ENCODE data around the gene ECM1. TPM values are rescaled to one million over a fixed set of nuclear protein-coding genes. Genes with fewer than 3 reads are reported as not detected.

Gene ECM1
- polyA plus RNA-seq, 1 donor (not counting 4 experiments of a cell fraction or from before 2014, with no cell fraction given): 23.6 TPM

- FAIRE-seq: peak; percentile 62
- dilution Hi-C loops (cut with MboI; ENCODE audit: extremely low pct_ligation_motif_present, low sequenced_read_pairs): no loop called here
- peak; percentile 85 for DNase-seq (ENCODE audit: low read depth, low spot score)
- H3K9ac ChIP-seq (ENCODE audit: control insufficient read depth, extremely low read depth, insufficient read depth, low read length): peak within 1 kb of the TSS; percentile 94
- no peaks in the 10 kb centered on the region for H3K9me3 ChIP-seq (ENCODE audit: control insufficient read depth, low read depth, low read length)
- H3K27me3 ChIP-seq (ENCODE audit: control insufficient read depth, extremely low read depth, insufficient read depth, low read length): no peaks in the 10 kb centered on the region
- H3K27ac ChIP-seq (ENCODE audit: control insufficient read depth, insufficient read depth, low read length): peak within 1 kb of the TSS; percentile 97
- peak within 1 kb of the TSS; percentile 84 to 90 (median 85) for H3K4me3 ChIP-seq (ENCODE audit: control insufficient read depth in 2 of 3, extremely low read depth in 1 of 3, insufficient read depth in 2 of 3, low read depth in 1 of 3, low read length in 3 of 3)
- H3K4me1 ChIP-seq (ENCODE audit: control insufficient read depth, extremely low read depth, insufficient read depth, low read length): peaks cover 16% of the 10 kb centered on the region
- H3K4me2 ChIP-seq (ENCODE audit: control insufficient read depth, extremely low read depth, insufficient read depth, low read depth, low read length): peak within 1 kb of the TSS; percentile 96
- H2AFZ ChIP-seq (ENCODE audit: control insufficient read depth, low read length): peak within 1 kb of the TSS; percentile 98
- TF ChIP-seq CTCF (optimal IDR thresholded peaks at IDR 0.05 in 1 of 3, IDR thresholded peaks at IDR 0.05 in 1 of 3, conservative IDR thresholded peaks at IDR 0.05 in 1 of 3; ENCODE audit: extremely low read depth in 1 of 3, insufficient read depth in 2 of 3, low read length in 3 of 3) (peak in 1 of 3 experiments; percentile 26), EZH2 (IDR thresholded peaks at IDR 0.05; ENCODE audit: low read length) (no peak)
- peaks cover 13% of the 10 kb centered on the region for H3K79me2 ChIP-seq (ENCODE audit: control insufficient read depth, insufficient read depth, low read length)
- no peaks in the 10 kb centered on the region for H4K20me1 ChIP-seq (ENCODE audit: control insufficient read depth, extremely low read depth, insufficient read depth, low read length)
- peaks cover 11 to 23% of the 10 kb centered on the region in 2 experiments for H3K36me3 ChIP-seq (ENCODE audit: control insufficient read depth in 2 of 2, extremely low read depth in 1 of 2, insufficient read depth in 2 of 2, low read length in 2 of 2)
- no peaks in the 10 kb centered on the region for H3K9me1 ChIP-seq (ENCODE audit: control insufficient read depth, extremely low read depth, insufficient read depth, low read length)
Measured at GRCh38 chr1:150486966-150487762, 20.7 kb upstream of the ECM1 start, which contains the start of gene TARS2. Gene TARS2 (plus strand): TSS chr1:150487419. CDS start chr1:150487451, 32 bp downstream.

- H3K27me3 ChIP-seq (ENCODE audit: control insufficient read depth, extremely low read depth, insufficient read depth, low read length): no peaks in the 10 kb centered on the region
- peaks cover 16% of the 10 kb centered on the region for H3K4me1 ChIP-seq (ENCODE audit: control insufficient read depth, extremely low read depth, insufficient read depth, low read length)
- H3K4me2 ChIP-seq (ENCODE audit: control insufficient read depth, extremely low read depth, insufficient read depth, low read depth, low read length): peak overlapping the region; percentile 96
- peaks cover 13% of the 10 kb centered on the region for H3K79me2 ChIP-seq (ENCODE audit: control insufficient read depth, insufficient read depth, low read length)
- H3K9me1 ChIP-seq (ENCODE audit: control insufficient read depth, extremely low read depth, insufficient read depth, low read length): no peaks in the 10 kb centered on the region
- no peaks in the 10 kb centered on the region for H4K20me1 ChIP-seq (ENCODE audit: control insufficient read depth, extremely low read depth, insufficient read depth, low read length)
- H3K27ac ChIP-seq (ENCODE audit: control insufficient read depth, insufficient read depth, low read length): peak overlapping the region; percentile 97
- peaks cover 14 to 24% of the 10 kb centered on the region in 2 experiments for H3K36me3 ChIP-seq (ENCODE audit: control insufficient read depth in 2 of 2, extremely low read depth in 1 of 2, insufficient read depth in 2 of 2, low read length in 2 of 2)
- dilution Hi-C loops (cut with MboI; ENCODE audit: extremely low pct_ligation_motif_present, low sequenced_read_pairs): no loop called here
- peak overlapping the region; percentile 94 for H3K9ac ChIP-seq (ENCODE audit: control insufficient read depth, extremely low read depth, insufficient read depth, low read length)
- no peak for FAIRE-seq
- H3K9me3 ChIP-seq (ENCODE audit: control insufficient read depth, low read depth, low read length): no peaks in the 10 kb centered on the region
- H3K4me3 ChIP-seq (ENCODE audit: control insufficient read depth in 2 of 3, extremely low read depth in 1 of 3, insufficient read depth in 2 of 3, low read depth in 1 of 3, low read length in 3 of 3): peak overlapping the region; percentile 84 to 90 (median 85)
- no peak for DNase-seq (ENCODE audit: low read depth, low spot score)
- H2AFZ ChIP-seq (ENCODE audit: control insufficient read depth, low read length): peak overlapping the region; percentile 83
- TF ChIP-seq CTCF (optimal IDR thresholded peaks at IDR 0.05 in 1 of 3, IDR thresholded peaks at IDR 0.05 in 1 of 3, conservative IDR thresholded peaks at IDR 0.05 in 1 of 3; ENCODE audit: extremely low read depth in 1 of 3, insufficient read depth in 2 of 3, low read length in 3 of 3): no peak
- no peak for TF ChIP-seq EZH2 (IDR thresholded peaks at IDR 0.05; ENCODE audit: low read length)
Measured at GRCh38 chr1:150487763-150488115, 20.2 kb upstream of the ECM1 start.

Data from keratinocyte (primary cell).